ENCODE results near the gene OGFOD3. TPM values are rescaled to one million over a fixed set of nuclear protein-coding genes. Genes with fewer than 3 reads are reported as not detected.
"Not testable (repeated sequence)": the region's sequence is repeated elsewhere in the genome, so short reads cannot be mapped to it uniquely, and the experiment has no call there.

The OGFOD3 gene
- total RNA-seq, 1 donor, result 41.7 TPM

DNA sequence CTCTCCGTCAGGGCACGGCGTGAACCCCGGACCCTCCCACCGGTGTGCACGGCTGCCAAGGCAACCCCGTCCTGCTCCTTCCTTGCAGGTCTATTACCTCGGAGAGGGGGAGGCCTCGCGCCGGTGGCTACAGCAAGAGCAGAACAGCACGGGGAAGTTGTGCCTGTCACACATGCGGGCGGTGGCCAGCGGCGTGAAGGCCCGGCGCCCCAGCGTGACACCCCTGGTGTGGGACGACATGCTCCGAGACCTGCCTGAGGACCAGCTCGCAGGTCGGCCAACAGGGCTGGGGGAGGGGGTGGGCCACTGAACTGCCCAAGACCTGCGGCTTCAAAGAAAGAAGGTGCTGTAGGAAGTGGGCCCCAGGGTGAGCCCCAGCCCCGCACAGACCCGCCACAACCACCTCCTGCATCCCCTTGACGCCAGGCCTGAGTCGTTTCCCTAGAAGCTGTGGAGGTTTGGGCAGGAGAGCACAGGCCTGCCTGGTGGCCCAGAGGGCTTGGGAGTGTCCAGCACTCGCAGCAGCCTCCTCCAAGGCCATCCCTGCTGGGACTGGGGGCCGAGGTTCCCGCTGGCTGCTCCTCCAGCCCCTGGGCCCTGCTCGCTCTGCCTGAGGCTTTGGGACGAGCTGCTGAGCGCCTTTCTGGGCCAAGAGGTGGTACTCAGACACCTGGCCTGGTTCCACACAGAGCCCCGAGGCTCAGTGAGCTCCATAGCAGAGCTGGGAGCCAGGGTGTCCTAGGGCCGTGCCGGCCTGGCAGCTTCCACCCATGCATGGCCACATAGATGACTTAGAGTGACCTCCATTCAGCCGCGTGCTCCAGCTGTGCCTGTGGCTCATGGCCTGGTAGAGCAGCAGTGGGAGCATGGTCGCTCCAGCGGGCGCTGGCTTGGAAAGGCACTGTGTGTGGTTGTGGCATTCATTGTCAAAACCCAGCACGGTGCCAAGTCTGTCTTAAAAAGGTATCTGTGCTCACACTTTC lies 17.5 kb upstream of the OGFOD3 start:
- DNase-seq (ENCODE audit: low read depth in 2 of 3, low spot score in 2 of 3), result no peak

GRCh38 chr17:82435103-82435502 lies 16.7 kb upstream of the OGFOD3 start:
- no peak for DNase-seq (ENCODE audit: low read depth in 2 of 3, low spot score in 2 of 3)

DNA sequence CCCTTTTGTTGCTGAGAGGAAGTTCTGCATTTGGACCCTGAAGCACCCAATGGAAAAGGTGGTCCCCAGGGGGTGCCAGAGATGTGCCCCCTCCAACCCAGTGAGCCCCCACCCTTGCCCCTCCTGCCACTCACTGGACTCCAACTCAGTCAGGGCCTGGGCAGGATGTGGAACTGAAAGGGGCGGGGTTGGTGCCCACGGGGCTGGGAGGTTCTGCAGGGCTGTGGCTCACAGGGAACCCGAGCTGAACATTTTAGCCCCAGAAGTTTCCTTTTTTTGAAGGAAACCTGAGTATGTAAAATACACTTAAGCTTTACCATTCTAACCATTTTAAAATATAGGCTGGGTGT lies 15.8 kb upstream of the OGFOD3 start:
- peak in 1 of 3 donors; percentile 48 for DNase-seq (ENCODE audit: low read depth in 2 of 3, low spot score in 2 of 3)

DNA sequence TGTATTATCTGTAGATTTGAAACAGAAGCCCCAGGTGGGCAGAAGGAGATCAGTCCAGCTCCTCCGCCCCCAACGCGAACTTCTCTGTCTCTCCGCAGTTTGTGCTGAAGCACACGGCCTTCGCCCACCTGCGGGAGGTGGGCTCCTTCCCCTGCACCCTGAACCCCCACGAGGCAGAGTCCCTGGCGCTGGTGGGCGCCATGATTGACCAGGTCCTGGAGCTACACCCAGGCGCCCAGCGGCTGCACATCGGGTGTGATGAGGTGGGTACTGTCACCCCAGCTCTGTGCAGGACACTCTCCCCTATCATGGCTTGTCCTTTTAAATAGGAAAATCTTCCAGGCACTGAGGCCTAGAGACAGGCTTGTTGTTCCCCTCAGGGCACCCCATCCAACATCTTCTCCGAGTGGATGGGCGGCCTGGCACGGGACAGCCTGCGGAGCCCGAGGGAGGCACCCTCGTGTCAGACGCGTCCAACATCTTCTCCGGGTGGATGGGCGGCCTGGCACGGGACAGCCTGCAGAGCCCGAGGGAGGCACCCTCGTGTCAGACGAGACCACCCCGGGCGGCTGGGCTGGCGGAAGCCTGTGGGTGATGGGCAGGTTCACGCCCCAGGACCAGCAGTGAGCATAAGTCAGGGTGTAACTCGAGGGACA lies 15.3 kb upstream of the OGFOD3 start:
- DNase-seq (ENCODE audit: low read depth in 2 of 3, low spot score in 2 of 3), result no peak

DNA sequence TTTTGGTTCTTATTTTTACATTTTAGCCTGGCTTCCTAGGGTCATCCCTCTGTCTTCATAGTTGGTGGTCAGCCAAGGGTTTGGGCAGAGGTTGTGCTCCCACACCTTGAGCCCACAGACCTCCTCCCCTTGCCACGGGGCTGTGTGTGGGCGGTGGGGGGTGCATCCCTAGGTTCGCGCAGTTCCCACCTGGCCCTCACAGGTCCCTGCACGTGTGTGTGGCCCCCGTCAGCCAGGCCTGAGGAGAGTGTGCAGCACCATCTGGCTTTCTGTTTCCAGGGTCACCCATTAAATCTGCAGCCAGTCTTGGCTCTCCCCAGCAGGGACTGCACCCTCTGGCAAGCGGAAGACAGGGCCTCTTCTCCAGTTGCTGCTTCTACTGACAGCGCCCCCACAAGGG lies 13.6 kb upstream of the OGFOD3 start:
- no peak for DNase-seq (ENCODE audit: low read depth in 2 of 3, low spot score in 2 of 3)

DNA sequence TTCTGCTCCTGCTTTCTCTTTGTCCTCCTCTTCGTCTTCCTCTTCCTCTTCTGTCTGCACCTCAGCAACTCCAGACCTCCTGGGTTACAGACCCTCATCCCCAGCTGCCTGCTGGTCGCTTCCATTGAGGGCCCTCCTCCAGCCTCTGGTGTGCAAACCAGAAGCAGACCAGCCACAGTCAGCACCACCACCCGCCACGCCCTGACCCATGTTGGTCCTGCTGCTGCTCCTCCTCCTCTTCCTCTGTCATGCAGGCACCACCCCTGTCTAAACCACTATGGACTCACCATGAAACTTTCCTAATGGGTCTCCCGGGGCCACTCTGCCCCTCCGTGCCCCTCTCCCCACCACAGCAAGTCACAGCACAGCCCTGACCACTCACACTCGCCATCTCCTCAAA lies 11.4 kb upstream of the OGFOD3 start:
- DNase-seq (ENCODE audit: low read depth in 2 of 3, low spot score in 2 of 3), result no peak

GRCh38 chr17:82428546-82428945 lies 10.2 kb upstream of the OGFOD3 start:
- no peak for DNase-seq (ENCODE audit: low read depth in 2 of 3, low spot score in 2 of 3)

- no peak for DNase-seq (ENCODE audit: low read depth in 2 of 3, low spot score in 2 of 3)
These were observed 6.4 kb upstream of the OGFOD3 start for GRCh38 chr17:82424863-82425159.

GRCh38 chr17:82424001-82424862 lies 5.8 kb upstream of the OGFOD3 start:
- peak in 2 of 3 donors; percentile 49 to 76 for DNase-seq (ENCODE audit: low read depth in 2 of 3, low spot score in 2 of 3)

DNA sequence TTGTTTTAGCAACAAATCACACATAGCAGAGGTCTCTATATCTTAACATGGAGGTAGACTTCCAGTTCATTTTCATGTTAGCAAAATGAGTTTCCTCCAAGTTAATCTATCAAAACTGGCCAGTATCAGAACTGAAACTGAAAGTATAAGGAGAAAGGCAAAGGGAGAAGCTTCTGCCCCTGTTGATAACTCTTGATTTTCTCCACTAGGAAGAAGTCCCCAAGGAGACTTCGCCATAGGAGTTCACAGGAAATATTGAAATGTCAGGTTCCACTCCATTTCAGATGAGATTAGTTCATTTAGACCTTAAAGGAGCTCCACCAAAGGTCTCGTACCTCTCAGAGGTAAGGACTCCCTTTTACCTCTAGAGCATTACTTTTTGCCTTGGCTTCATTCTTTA lies 1.2 kb upstream of the OGFOD3 start:
- peak in 2 of 3 donors; percentile 28 to 51 for DNase-seq (ENCODE audit: low read depth in 2 of 3, low spot score in 2 of 3)

DNA sequence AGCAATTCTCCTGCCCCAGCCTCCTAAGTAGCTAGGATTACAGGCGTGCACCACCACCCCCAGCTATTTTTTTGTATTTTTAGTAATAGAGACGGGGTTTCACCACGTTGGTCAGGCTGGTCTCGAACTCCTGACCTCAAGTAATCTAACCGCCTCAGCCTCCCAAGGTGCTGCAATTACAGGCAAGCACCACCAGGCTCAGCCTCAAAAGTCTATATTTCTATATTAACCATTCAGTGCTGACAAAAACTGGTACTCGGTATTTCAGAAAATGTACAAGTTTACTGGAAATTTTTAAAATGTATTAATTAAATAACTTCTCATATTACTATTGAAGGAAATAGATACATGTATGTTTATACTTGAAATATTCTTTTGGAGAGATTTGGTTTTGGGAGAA lies 1.6 kb downstream of the OGFOD3 start:
- peak in 1 of 3 donors; percentile 25 for DNase-seq (ENCODE audit: low read depth in 2 of 3, low spot score in 2 of 3)

DNA sequence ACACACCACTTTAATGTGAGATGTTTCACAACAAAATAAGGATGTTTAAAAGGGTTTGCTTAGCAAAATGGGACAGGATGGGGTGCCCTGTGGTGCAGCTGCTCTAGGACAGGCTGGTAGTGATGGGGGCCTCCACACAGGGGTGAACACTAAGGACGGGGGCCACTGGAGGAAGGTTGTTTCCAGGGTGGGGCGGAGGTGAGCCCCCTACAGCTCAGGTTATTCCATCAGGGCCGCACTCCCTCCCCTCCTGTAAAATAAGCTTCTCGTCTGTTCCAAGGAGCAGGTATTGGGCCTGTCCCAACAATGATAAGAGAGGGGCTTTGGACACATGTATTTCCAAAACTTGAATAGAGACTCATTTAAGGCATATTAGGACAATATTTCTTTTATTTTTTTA lies 2.1 kb downstream of the OGFOD3 start:
- DNase-seq (ENCODE audit: low read depth in 2 of 3, low spot score in 2 of 3), result no peak

DNA sequence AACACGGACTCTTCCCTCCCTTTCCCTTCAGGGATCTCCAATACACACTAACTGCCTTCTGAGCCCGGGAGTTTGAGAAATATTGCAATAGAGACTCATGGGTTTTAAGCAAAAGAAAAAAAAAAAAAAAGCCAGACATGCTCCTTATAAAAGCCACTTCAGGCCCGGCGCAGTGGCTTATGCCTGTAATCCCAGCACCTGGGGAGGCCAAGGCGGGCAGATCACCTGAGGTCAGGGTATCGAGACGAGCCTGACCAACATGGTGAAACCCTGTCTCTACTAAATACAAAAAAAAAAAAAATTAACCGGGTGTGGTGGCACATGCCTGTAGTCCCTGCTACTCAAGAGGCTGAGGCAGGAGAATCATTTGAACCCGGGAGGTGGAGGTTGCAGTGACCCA lies 2.6 kb downstream of the OGFOD3 start:
- DNase-seq (ENCODE audit: low read depth in 2 of 3, low spot score in 2 of 3), result no peak

- DNase-seq (ENCODE audit: low read depth in 2 of 3, low spot score in 2 of 3), result no peak
These were observed 3.0 kb downstream of the OGFOD3 start for GRCh38 chr17:82415336-82415735.

- DNase-seq (ENCODE audit: low read depth in 2 of 3, low spot score in 2 of 3), result peak; percentile 46 to 84 (median 65)
These were observed 3.7 kb downstream of the OGFOD3 start for GRCh38 chr17:82414548-82415281.

- DNase-seq (ENCODE audit: low read depth in 2 of 3, low spot score in 2 of 3), result no peak
These were observed 5.6 kb downstream of the OGFOD3 start for GRCh38 chr17:82412535-82413520.

DNA sequence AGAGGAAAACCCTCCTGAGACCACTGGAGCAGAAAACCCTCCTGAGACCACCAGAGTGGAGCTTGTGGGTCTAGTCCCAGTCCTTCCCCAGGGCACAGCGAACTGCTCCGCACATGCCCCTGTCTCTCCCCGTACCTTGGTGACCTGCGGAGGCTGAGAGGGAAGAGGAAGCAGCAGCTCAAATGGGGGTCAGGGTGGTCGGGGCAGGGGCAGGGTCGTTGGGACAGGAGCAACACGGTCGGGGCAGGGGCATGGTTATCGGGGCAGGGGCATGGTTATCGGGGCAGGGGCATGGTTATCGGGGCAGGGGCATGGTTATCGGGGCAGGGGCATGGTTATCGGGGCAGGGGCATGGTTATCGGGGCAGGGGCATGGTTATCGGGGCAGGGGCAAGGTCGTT lies 6.3 kb downstream of the OGFOD3 start:
- DNase-seq (ENCODE audit: low read depth in 2 of 3, low spot score in 2 of 3), result not testable (repeated sequence)

- no peak for DNase-seq (ENCODE audit: low read depth in 2 of 3, low spot score in 2 of 3)
These were observed 6.9 kb downstream of the OGFOD3 start for GRCh38 chr17:82411396-82412053.
